HG03064 (cell line): Measurements from ENCODE around the gene FYB1.

Experiments
- ATAC-seq: cut with Tn5 transposase; IDR thresholded peaks from one replicate; pipeline ENCODE4 v1.9.1; 2021; ENCODE audit warnings: low read depth; ENCODE audit not compliant: unreplicated experiment

The FYB1 gene

DNA sequence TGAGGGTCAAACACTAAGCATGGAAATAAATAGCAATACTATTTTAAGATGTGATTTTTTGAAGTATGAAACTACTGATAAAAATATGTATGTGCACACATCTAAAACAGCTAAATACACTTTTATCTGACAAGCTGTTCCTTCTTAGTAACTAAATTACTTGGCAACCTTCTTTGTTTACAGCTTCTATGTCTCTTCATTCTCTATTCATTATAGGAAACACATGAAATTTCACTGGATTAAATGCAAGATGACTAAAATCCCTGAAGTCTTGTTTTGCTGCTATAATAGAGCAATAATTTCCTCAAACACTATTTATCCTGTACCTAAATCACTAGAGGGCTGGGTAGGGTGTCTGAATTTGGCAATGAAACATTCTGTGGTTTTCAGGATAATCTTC, 156.8 kb downstream of the FYB1 start:
- no peak for ATAC-seq

GRCh38 chr5:39062104-39062503, 157.3 kb downstream of the FYB1 start:
- no peak for ATAC-seq

DNA sequence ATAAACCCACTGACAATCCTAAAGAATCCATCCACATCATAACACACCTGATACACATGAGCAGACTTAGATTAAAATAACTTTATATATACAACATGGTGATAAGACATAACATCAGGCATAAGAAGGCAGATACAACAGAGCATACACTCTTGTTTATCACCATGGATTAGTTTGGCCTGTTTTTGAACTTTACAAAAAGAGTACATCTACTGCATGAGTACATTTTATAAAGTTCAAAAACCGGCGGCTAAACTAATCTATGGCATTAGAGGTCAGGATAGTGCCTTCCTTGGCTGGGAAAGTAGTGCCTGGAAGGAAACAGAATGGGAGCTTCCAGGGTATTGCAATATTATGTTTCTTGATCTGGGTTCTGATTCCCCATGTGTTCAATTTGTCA, 160.3 kb downstream of the FYB1 start:
- ATAC-seq = no peak

GRCh38 chr5:39058178-39058921, 161.0 kb downstream of the FYB1 start:
- peak; percentile 77 for ATAC-seq

GRCh38 chr5:39057734-39058133, 161.6 kb downstream of the FYB1 start:
- no peak for ATAC-seq

DNA sequence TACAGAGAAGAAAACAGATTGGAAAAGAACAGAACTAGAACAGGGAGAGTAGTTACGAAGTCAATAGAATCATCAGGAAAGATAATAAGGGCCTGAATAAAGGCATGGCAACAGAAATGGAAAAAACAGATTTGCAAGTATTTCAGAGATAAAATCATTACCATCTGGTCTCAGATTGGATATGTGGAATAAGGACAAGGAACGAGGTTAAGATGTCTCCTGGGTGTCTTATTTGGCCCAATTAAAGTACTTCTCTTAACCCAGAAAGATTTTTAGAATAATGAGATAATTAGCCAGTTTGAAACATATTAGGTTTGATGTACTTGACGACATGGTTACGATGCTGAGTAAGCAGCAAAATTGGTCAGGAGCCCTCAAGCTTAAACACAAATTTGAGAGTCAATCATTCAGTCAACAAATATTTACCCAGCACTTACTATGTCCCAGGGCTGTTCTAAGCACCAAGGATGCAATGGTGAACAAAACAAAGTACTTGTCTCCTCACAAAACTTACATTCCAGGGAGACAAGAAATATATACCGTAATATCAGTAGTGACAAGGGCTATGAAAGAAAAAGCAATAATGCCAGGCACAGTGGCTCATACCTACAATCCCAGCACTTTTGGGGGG, 163.5 kb downstream of the FYB1 start:
- ATAC-seq = no peak
